CD4-positive, alpha-beta T cell treated with Interleukin-10 for 1 hour (primary cell): ENCODE results near the gene TPX2.

Experiments used
- DNase-seq: peaks from one replicate; pipeline ENCODE4 v3.0.0-alpha.2; 2020

TPX2 gene

DNA sequence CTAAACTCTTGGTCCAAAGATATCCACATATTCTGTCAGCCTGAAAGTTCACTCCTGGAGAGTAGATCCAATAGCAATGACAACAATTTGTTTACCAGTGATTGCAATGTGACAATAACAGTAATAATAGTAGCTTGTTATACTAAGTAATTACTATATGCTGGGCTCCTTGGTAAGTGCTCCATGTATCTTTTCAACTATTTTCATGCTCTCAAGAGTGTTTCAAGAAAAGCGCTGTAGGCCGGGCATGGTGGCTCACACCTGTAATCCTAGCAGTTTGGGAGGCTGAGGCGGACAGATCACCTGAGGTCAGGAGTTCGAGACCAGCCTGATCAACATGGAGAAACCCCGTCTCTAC is 31.9 kb upstream of the TPX2 start:
- no peak for DNase-seq

DNA sequence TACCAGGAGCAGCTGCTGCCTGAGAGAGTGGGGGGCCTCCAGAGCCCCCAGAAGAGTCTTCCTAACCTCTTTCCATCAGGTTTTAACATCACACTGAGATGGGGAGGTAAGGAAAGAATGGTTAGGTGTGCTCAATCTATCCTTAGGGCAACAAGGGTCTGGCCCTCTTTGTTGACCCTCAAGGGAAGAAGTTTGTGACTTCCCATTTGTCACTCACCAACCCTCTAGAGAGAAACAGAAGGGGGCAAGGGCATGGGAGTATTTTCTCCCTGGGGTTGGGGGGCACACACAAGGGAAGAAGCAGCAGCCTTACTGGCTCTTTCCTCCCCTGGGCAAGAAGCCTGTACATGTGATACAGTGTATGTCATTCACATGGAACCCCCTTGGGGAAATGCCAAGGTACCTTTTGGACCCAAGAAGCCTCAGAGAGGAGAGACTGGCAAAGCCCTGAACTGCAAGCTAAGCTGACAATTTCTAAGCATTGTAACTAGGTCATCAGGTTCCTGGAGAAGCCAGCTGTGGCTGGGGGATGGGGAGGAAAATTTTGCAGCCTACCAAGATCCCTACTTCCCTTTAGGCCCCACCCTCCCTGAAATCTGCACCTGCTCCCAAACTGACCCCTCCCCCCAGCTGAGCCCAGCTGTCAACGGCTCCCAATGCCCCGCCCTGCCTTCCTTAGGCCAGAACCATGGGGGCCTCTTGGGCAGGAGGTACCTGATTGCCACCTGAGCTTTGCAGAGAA is 30.9 kb upstream of the TPX2 start:
- DNase-seq: no peak

DNA sequence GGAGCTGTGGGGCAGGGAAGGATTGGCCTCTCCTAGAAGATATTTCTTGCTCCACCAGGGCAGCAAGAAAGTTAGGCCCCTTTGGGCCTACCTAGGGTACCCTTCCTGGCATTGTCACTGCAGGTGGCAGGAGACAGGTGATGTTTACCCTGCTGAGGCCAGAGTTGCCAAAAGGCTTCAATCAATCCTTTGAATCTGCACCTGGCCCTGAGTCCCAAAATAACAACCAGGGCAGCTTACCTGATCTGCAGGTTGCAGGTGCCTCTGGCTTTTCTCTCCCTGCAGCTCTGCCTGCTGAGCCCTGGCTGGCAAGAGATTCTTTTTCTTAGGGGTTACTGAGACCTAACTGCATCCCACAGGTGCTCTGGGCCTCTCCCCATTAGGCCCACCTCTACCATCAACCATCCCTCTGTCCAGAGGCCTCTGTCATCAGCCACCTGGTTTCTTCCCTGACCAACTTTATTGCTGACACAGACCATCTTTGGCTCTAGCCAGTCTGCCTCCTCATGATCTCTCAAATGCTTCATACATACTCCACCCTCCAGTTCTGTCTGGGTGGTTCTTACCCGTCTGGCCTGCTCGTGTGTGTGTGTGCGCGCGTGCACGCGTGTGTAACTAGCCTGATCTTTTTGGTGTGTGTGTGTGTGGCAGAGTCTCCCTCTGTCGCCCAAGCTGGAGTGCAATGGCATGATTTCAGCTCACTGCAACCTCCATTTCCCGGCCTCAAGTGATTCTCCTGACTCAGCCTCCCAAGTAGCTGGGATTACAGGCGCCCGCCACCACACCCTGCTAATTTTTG is 30.2 kb upstream of the TPX2 start:
- no peak for DNase-seq

DNA sequence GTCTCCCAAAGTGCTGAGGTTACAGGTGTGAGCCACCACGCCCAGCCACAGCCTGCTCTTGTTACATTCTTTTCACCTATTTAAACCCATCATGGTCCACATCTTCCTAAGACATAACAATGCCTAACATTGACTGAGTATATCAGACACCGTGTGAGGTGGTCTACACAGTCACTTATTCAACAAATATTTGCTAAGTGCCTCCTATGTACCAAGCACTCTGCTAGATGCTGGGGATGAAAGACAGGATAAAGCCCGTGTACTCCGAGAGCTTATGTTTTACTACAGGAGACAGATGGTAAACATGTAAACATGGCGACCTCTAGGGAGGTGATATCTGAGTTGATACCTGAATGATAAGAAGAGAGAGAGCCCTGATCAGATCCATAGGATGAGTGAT is 29.2 kb upstream of the TPX2 start:
- DNase-seq: no peak

DNA sequence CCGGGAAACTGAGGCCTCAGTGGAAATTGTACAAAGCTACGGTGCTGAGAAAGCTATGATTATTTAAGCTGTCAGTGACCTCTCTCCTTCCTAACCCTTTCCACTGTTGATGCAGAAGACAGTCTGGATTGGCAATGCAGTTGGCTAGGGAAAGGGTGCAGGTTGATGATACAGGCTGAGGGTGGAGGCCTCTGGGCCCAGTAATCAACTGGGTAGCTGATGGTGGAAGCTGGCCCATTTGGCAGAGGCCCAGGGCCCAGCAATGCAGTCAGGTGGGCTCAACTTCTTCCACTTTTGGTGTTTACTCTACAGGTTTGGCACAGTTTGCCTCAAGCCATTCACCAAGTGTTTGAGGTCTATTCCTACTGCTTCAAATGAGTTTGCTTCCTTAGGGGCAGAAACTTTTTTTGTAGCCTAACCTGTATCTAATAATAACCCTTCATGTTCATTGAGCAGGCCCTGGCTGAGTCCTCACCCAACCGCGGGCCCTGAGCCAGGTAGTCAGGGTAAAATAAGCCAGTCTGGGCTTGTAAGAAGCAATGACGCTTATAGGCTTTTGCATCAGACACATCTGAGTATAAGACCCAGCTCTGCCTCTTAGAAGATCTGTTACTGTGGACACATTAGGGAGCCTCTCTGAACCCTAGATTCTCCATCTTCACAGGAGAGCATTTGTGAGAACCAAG is 28.5 kb upstream of the TPX2 start:
- DNase-seq: no peak

DNA sequence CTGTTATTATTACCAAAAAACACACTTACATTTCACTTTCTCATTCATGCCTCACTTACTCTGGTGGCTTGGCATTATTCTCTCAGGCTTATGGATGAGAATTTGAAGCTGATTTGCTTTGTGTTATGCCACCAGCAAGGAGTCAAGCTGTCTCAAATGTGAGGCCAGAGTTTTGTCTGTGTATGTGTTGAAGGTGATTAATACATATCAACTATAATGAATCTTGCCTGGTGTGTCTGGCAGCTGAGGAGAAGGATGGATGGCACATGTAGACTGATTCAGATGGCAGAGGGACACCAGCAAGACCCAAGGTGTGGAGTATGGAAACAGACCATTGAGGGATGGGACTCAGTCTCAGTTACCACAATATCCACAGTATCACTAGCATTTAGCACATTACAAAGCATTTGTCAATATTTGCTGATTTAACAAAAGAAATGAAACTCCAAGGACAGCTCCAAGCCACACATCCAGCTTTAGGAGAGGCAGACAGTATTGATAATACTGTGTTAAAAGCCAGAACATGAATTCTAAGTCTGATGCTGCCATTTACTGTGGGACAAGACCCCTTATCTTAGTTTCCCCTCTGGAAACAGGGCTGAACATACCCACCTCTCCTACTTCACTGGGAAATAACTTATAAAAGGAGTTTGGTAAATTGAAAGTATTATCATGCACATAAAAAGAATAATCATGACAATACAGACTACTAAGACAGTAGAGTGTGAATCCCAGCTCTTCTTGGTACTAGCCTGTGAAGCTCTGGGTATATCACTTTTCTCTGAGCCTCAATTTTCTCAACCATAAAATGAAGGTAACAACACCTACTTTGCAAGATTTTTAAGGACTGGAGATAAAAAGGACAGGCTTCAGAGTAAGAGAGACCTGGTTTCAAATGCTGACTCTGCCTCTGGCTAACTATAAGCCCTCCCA is 27.6 kb upstream of the TPX2 start:
- DNase-seq: no peak

DNA sequence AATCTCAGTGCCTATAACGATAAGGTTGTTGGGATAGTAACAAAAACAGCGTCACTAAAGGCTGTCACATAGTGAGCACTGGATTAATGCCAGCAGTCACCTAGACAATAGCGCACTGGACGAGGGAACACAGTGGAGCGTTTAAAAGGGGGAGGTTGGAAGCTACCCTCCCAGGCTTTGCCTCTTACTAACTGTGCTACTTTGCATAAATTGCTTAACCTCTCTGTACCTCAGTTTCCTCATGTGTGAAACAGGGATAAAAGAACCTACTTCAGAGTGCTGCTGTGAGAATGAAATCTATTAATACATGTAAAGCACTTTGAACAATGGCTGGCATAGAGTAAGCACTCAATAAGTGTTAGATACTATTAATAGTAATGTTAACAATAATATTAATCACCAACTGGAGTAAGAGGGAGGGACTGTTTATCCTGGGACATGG is 27.0 kb upstream of the TPX2 start:
- DNase-seq: no peak

DNA sequence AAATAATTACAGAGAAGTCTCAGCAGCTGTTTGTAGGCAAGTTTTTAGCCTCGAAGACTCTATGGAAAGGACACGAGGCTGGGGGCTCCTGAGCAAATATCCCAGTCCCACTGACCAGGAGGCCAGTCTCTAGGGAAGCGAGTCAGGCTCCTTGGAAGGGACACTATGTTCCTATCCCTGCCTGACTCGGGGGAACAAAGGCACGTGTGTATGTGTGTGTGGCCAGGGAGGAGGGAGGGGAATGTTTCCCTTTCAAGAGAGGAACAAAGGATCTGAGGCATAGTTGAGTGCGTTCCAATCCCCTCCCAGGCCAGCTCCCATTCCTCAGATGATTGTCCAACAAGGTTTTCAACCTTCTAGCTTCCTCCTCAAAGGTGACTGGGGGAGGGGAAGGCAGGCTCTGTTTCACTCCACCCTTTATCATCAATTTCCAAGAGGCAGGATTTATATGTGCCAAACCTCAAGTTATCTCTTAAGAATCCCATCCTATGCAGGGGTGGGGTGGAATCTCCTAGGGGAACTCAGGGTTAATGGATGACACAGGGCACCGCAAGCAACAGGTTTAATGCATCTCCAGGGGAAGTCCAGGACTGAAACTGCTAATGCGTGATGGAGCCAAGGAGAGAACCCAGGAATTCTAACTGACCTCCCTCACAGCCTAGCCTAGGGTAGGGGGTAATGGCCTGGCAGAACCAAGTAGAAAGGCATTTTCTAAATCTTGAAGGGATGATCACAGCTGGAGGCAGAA is 26.4 kb upstream of the TPX2 start:
- DNase-seq: no peak

DNA sequence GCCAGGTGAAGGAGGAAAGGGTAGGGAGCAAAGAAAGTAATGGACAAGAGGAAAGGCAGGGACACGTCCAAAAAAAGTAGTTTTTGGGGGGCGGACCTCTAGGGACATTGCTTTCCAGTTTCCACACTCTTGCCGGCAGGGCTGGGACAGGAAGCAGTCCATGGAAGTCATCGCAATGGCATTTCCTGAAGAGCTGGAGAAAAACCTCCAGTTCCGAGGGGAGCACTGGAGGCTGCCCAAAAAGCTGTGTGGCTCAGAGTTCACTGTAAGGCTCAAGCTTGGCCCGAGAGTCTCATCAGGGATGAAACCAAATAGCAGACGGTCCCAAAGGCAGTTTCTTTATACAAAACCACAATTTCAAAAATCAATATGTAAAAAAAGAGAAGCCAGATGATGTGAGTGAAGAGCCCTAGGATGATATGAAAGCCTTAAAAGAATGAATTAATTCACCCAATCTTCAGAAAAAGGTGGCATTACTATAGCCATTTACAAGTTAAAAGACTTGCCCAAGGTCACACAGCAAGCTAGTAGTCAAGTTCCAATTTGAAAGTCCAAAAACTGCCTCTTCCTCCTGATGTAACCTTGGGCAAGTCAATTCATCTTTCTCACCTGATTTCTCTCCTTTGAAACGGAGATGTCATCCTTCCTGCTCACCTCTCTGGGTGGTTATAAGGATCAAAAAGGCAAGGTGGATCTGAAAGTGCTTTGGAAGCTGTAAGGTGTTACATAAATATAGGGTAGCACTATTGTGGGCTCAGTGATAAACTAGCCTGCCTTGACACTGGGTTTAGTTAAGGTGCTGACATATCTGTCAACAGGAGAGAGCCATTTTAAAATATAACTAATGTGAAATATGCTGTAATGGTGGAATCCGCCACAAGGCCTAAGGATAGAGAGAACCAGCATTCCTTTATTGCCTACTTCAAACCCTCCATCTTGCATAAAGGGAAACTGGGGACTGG is 25.5 kb upstream of the TPX2 start:
- no peak for DNase-seq

DNA sequence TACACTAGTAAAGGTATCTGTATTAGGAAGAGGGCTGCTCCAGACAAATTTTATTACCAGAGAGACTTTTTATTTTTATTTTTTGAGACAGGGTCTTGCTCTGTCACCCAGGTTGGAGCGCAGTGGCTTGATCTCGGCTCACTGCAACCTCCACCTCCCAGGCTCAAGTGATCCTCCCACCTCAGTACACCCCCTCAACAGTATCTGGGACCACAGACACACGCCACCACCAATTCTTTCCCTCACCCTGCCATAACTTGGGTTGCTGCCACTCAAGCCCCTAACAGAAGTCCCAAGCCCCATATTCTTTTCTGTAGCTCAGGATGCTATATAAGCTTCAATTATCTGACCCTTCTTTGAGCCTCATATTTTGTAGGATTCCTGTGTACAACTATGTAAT is 23.3 kb upstream of the TPX2 start:
- DNase-seq: no peak

DNA sequence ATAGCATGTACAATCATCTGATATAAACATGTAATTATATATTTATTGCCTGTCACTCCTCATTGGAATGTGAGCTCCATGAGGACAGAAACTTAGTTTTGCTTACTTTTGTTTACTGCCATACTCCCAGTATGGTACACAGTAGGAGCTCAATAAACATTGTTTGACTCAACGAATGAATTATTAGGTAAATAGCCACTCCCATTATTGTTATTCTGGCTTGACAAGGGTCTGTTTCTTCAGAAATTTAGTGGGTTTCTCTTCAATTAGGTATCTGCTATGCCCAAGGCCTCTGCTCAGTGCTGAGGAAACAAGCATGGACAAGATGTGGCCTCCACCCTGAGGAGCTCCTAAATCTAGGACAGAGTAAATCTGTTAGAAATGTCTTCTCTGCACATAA is 22.7 kb upstream of the TPX2 start:
- DNase-seq: no peak

DNA sequence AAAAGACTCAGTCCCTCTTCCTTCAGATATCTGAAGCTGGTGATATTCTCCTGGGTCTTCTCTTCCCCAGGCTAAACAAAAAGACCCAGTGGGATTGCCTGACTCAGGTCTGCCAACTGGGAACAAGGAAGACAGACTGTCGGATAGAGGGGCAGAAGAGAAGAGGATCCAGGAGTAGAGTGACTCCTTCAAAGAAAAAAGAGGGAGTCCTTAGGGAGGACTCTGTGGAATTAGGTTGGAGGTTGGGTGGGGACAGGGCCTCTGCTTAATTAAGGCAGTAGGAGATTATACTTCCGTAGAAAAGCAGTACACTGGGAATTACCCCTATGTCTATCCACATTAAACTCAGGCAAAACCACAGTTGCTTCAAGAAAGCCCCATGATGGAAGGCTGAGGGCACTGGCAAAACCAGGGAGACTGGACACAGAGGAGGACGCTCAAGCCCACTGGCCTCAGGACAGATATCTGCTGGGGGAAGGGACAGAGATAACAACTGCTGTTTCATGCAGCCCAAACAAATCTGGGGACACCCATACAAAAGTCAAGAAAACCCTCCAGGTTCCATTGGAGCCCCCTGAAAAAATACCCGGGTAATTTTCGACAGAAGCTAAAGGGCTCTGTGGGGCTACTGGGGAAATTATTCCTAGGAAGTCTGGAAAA is 22.1 kb upstream of the TPX2 start:
- DNase-seq: no peak

DNA sequence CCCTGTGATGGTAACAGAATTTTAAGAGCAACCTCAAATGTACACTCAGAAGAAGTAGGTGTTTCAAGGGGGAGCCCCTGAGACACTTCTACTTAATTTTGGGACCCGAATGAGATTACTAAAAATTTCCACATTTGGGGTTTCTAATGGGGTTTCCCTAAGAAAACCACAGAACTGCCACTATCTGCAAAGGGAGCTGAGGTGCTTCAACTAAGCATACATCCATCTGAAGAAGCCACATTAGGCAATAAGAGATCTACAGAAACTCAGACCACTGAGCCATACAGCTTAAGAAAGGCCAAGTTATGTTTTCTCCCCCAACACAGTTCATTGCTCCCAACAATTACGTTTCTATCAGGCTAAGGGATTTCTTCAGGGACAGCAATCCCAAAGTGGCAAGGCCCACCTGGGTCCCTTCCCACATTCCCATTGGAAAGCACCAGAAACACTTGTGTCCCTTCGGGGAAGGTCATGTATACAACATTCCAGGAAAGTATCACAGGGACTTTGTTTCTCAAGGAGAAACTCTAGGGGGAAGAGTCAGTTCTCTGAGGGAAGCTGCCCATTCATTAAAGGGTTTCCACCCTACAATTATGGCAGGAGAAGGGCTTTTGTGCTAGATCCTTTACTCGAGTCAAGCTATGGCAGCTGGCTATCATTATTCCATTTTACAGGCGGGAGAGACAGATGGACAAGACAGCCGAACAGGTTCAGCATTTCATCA is 21.4 kb upstream of the TPX2 start:
- DNase-seq: peak; percentile 67

DNA sequence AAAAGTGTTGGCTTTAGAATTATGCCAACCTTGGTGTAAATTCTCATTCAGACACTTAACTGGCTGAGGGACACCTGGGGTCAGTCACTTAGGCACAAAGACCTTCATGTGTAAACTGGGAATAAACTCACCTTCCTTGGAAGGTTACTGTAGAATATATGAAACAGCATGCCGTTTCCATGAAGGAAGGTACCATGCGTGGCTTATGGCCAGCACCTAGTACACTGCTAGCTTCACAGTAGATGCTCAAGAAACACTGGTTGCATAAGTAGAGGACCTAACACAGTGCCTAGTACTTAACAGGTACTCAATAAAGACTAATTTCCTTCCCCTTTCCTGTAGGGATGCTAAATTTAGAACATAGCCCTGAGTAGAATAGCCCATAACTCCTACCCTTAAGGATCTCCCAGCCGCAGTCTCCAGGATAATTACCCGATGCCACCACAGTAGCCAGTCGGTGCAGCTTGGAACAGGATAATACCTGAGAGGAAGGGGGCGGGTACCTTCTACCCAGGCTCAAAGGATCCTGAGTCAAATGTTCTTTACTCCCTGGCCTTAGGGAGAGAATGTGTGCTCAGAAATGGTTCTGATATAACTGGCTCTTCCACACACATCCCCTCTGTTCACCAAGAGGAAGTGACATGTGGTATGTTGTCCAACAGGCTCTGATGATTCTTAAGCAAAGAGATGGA is 20.0 kb upstream of the TPX2 start:
- no peak for DNase-seq

DNA sequence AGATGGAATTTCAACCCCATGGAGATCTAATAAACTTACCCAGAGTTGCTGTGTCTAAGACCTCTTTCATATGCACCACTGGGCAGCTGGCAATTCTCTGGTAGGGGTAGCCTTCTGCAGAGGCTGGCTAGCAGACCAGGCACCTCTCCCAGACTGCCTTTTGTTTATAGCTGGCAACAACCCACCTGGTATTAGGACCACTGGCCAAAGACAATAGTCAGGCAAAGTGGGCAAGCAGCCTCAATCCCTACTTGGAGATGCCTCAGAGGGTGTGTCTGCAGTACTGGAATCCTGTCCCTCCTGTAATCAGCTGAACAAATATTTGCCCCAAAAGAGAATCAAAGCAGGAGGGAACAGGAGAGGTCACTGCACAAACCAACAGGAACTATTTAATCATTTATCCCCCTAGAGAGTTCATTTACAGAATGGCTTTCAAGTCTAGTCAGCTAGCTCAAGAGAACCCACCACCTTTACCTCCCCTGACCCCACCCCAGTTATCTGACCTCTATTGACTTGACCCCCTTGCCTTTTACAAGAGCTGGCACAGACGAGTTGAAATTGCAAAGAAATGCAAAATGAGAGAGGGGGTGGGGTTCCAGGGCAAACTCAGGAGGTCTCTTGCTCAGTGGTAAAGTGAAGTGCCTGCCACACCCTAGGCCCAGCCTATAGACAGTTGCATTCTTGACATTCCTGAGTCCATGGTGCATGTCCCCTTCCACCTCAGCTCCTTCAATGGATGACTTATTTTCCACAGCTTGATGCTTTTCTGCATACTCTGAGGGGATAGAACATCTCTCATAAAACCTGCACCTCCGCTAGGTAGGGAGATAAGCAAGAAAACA is 19.2 kb upstream of the TPX2 start:
- DNase-seq: no peak

DNA sequence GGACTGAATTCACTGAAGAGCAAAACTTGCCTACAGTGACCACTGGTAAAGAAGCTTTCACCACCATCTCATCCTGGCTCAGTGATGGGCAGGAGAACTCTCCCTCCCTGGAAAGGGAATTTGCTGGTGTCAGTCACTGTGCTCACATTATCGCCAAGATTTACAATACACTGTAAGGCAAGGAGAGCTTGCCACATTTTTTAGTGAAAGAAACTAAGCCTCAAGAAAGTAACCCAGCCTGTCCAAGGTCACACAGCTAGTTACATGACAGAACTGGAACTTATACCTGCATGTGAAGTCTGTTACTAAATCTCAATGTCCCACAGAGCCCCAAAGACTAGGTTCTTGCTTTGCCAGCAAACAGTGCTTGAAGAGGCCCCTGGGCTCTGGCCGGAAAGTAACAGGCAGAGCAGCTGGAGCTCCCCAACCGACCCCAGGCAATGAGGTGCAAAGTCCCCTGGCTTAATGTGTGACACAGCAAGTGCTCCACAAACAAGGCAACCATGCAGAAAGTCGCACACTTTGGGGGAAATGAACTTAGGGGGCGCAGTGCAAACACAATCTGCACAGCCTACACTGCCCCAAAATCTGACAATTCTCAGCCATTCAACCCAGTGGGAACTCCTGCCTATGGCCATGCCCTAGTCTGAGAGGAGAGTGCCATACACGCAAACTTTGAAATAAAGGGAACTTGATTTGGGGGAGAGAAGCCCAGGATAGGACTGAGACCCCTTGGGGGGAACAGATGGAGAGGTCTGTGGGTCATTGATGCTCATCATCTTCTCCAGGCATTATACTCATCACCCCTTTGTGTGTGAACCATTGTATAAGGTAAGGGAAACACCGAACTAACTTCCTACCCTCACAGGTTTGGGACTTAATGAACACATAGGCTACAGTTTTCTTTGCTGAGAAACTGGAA is 18.3 kb upstream of the TPX2 start:
- peak; percentile 50 for DNase-seq
